ACC112 (cell line): ENCODE results near the gene HLA-DQA2.
"Not testable (repeated sequence)": the region's sequence is repeated elsewhere in the genome, so short reads cannot be mapped to it uniquely, and the experiment has no call there.

Source experiments
- H2AFZ ChIP-seq: fragments of 200-600 bp; sonication (generic); one replicate; pipeline ENCODE4 v1.6.0; 2017; ENCODE audit warnings: antibody characterized with exemption, low read length; ENCODE audit not compliant: unreplicated experiment
- H3K27ac ChIP-seq: fragments of 200-600 bp; sonication (generic); 2 replicates; pipeline ENCODE4 v1.5.1; 2014; ENCODE audit warnings: low read depth, mild to moderate bottlenecking, antibody characterized with exemption, low read length, moderate library complexity
- H3K27me3 ChIP-seq: fragments of 200-600 bp; sonication (generic); 2 replicates; pipeline ENCODE4 v1.6.1; 2014; ENCODE audit warnings: mild to moderate bottlenecking, antibody characterized with exemption, low read length, moderate library complexity, mixed read lengths; ENCODE audit not compliant: insufficient read depth
- H3K36me3 ChIP-seq: fragments of 200-600 bp; sonication (generic); 2 replicates; pipeline ENCODE4 v1.6.1; 2016; ENCODE audit warnings: mild to moderate bottlenecking, antibody characterized with exemption, low read length, moderate library complexity, mixed read lengths; ENCODE audit not compliant: insufficient read depth
- H3K4me1 ChIP-seq: fragments of 200-600 bp; sonication (generic); one replicate; pipeline ENCODE4 v1.6.1; 2016; ENCODE audit warnings: low read length, mixed read lengths; ENCODE audit not compliant: insufficient read depth, unreplicated experiment, control insufficient read depth
- H3K4me3 ChIP-seq: fragments of 200-600 bp; sonication (generic); 2 replicates; pipeline ENCODE4 v1.5.1; 2014; ENCODE audit warnings: mild to moderate bottlenecking, low read depth, low read length
- H3K79me2 ChIP-seq: fragments of 200-600 bp; sonication (generic); one replicate; pipeline ENCODE4 v1.6.0; 2016; ENCODE audit warnings: low read length; ENCODE audit not compliant: control insufficient read depth, unreplicated experiment, insufficient read depth

The HLA-DQA2 gene

DNA sequence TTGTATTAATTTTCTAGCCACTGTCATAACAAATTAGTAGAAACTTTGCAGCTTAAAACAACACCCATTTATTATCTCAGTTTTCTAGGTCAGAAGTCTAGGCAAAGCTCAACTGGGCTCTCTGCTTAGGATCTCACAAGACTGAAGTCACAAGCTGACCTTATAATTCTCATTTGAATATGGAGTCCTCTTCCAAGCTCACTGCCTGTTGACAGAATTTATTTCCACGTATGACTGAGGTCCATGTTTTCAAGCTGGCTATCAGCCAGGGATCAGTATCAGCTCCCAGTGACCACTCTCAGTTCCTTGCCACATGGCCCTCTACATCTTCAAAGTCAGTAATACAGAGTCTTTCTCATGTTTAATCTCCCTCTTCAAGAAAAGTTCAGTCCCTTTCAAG lies 33.9 kb downstream of the HLA-DQA2 start:
- H3K4me1 ChIP-seq, result no peaks in the 10 kb centered on the region
- no peak overlapping the region for H3K27ac ChIP-seq
- H3K79me2 ChIP-seq, result no peaks in the 10 kb centered on the region
- H3K4me3 ChIP-seq, result no peak overlapping the region
- H2AFZ ChIP-seq, result no peak overlapping the region
- peaks cover 72% of the 10 kb centered on the region for H3K27me3 ChIP-seq
- no peaks in the 10 kb centered on the region for H3K36me3 ChIP-seq

GRCh38 chr6:32779036-32779435 lies 37.8 kb downstream of the HLA-DQA2 start:
- Histone ChIP-seq H3K4me1 (no peaks in the 10 kb centered on the region), H3K27me3 (peaks cover 60% of the 10 kb centered on the region), H3K27ac (no peak overlapping the region), H3K79me2 (no peaks in the 10 kb centered on the region), H2AFZ (no peak overlapping the region), H3K36me3 (no peaks in the 10 kb centered on the region), H3K4me3 (no peak overlapping the region)

GRCh38 chr6:32782923-32783322 lies 41.7 kb downstream of the HLA-DQA2 start:
- H3K27me3 ChIP-seq, result peaks cover 60% of the 10 kb centered on the region
- not testable (repeated sequence) for H3K79me2 ChIP-seq, H2AFZ ChIP-seq, H3K36me3 ChIP-seq, H3K27ac ChIP-seq, H3K4me1 ChIP-seq, H3K4me3 ChIP-seq

DNA sequence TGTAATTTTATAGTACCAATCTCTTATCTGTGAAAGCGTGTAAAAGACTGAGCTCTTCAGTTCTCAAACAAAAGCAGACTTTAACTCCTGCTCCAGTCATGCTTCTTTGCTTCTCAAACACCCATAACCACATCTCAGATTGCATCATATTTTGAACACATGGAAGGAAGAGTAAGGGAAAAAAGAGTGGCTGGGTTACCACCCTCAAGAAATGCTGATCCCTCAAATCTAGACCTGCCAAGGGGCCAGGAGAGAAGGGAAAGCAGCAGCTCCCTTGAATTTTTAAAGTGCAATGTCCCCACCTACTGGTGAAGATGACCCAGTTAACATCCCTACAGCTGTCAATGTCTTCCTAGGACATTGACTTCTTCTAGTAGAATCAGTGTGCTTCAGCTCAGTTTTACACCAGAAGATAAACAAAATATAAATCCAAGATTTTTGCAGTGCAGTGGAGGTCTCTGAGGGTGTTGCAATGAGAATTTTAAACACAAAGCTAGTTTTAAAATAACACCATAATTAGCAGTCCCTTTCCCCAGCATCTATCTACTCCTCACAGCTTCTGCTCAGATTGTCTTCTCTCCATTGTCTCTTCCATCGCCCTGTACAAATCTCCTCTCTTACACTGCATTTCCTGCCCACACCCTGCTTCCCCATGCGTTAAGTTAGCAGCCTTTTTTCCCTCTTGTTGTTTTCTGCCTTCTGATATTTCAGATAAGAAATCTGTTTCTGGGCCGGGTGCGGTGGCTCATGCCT lies 44.8 kb downstream of the HLA-DQA2 start:
- Histone ChIP-seq H3K27me3 (peaks cover 62% of the 10 kb centered on the region), H3K4me3 (no peak overlapping the region), H3K79me2 (no peaks in the 10 kb centered on the region), H2AFZ (no peak overlapping the region), H3K36me3 (no peaks in the 10 kb centered on the region), H3K27ac (no peak overlapping the region), H3K4me1 (no peaks in the 10 kb centered on the region)

GRCh38 chr6:32790306-32790705 lies 49.1 kb downstream of the HLA-DQA2 start:
- Histone ChIP-seq H3K27me3 (peaks cover 82% of the 10 kb centered on the region), H2AFZ (no peak overlapping the region), H3K36me3 (no peaks in the 10 kb centered on the region), H3K4me1 (no peaks in the 10 kb centered on the region), H3K4me3 (no peak overlapping the region), H3K27ac (no peak overlapping the region), H3K79me2 (no peaks in the 10 kb centered on the region)

- no peaks in the 10 kb centered on the region for H3K79me2 ChIP-seq
- no peaks in the 10 kb centered on the region for H3K36me3 ChIP-seq
- peaks cover 77% of the 10 kb centered on the region for H3K27me3 ChIP-seq
- H2AFZ ChIP-seq, result no peak overlapping the region
- H3K4me3 ChIP-seq, result no peak overlapping the region
- H3K4me1 ChIP-seq, result peaks cover 4% of the 10 kb centered on the region
- H3K27ac ChIP-seq, result no peak overlapping the region
Measured at GRCh38 chr6:32792901-32793435, 51.8 kb downstream of the HLA-DQA2 start.

GRCh38 chr6:32794510-32794909 lies 53.3 kb downstream of the HLA-DQA2 start:
- Histone ChIP-seq H3K4me3 (no peak overlapping the region), H3K27me3 (peaks cover 81% of the 10 kb centered on the region), H2AFZ (no peak overlapping the region), H3K27ac (no peak overlapping the region), H3K4me1 (peaks cover 4% of the 10 kb centered on the region), H3K36me3 (no peaks in the 10 kb centered on the region), H3K79me2 (no peaks in the 10 kb centered on the region)
